GM19455 (cell line): ENCODE measurements around the gene GIMAP8.

Source experiments
- ATAC-seq: cut with Tn5 transposase; IDR thresholded peaks from one replicate; pipeline ENCODE4 v1.9.1; 2021; ENCODE audit not compliant: unreplicated experiment

GIMAP8 gene

DNA sequence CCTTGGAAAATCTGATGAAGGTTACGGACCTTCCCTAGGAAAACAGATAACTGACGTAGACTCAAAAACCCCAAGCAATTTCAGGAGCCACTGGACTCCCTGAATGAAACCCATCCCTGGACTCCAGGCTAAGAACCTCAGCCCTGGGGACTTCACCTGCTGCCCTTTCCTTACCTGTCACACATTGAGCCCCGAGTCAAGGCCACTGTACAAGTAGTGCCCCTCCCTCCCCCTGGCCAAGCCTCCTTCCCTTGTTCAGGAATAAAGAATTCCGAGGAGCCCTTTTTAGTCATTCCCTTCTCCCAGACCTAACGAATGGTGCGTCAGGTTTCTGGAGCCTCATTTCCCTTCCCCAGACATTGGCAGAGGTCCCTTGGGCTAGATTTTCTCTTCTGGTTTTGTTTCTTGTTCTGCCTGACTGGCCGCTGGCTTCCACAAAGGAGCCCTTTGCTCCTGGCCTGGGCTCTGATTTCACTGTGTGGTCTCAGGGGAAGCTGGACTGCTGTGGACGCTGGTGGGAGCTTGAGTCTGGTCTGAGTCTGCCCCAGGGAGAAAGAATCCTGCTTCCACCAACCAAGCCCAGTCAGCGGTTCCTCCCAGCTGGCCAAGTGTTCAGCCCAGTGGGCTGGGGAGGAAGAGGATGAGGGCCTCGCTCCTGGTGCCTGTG is 39.6 kb upstream of the GIMAP8 start:
- ATAC-seq: no peak

DNA sequence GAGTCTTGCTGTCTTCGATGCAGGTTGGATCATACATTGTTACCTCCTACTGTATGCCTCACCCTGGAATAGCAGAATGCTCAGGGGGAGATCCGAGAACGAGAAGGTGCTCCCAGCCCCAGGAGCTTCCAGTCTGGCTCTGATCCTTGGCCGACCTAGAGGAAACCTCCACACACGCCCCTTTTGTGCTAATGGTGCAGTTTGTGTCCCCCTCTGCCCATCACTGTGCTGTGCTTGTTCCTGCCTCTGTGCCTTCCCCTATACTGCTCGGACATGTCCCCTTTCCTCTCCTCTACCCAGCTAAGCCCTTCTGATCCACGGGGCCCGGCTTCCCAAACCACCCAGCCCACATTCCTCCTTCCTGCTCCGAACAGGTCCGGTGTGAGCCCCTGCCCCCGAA is 38.8 kb upstream of the GIMAP8 start:
- no peak for ATAC-seq

DNA sequence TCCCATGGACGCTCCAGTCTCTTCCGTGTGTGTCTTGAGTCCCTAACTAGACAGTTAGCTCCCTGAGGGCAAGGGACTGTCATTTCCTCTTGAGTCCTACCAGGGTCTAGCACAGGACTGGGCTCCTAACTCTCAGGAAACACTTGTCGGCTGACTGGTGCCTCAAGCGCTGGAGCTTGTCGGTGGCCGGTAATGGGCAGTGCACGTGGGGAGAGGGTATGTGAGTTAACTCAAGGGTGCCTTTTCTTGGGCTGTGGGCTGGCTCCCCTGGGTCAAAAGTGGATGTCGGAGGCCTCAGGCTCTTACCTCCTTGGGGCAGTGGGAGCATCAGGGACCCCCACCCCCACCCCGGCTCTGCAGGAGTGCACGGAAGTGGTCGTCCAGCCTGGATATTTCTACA is 38.4 kb upstream of the GIMAP8 start:
- no peak for ATAC-seq

DNA sequence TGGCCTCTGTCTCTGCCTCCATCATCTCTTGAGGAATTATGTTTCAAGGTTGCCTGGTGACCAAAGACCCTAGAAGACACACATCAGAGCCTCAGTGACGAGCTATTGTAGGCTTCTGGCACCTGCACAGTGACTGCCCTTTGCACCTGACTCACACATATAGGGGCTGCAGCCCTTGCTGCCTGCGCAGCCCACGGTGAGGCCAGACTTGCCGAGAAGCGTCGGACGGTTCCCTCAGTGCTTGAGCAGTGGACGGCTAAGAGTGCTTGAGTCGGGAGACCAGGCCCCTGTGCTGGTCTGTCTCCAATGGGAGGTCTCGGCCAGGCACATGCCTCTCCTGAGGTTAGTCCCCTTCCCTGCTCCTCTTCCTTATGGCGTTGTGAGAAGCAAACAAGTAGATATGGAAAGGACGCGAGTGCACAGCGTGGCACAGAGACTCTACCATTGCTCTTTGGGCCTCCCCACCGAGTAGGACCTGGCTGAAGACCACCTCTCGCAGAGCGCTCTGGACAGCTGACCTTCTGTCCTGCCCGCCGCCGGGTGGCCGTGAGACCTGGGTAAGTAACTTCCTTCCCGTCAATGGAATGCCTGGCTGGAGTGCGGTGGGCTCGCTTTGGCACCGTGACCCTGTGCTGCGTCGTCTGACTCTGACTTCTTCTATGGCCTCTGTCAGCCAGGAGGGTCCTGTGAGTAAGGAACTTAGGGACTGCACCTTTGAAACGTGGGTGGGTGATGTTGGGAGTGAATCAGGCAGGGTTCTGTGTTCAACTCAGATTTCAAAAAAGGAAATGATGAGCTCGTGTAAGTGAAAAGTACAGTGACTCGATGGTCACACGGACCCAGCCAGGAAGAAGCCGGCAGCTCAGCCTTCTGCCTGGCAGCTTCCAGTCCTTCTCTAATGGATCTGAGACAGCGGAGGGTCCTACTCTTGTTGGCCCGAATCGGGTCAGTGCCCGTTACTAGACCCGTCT is 37.6 kb upstream of the GIMAP8 start:
- ATAC-seq: no peak

DNA sequence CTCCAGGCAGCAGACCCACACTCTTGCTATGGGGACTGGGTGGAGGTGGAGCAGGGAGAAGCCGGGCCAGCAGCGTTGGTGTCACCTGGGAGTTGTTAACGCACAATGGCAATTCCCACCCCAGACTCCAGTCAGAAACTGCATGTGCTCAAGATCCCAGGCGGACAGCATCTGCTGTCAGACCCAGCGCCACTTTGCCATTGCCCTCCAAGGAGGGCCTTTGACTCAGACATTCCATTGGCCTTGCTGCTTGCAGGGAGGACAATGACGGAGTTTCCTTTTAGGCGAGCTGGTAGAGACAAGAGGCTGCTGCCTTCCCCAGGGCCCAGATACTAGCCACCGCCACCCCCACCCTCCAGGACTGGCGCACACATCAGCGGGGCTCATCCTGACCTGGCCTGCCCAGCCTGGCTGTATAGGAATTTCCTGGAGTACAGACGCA is 36.8 kb upstream of the GIMAP8 start:
- ATAC-seq: no peak

DNA sequence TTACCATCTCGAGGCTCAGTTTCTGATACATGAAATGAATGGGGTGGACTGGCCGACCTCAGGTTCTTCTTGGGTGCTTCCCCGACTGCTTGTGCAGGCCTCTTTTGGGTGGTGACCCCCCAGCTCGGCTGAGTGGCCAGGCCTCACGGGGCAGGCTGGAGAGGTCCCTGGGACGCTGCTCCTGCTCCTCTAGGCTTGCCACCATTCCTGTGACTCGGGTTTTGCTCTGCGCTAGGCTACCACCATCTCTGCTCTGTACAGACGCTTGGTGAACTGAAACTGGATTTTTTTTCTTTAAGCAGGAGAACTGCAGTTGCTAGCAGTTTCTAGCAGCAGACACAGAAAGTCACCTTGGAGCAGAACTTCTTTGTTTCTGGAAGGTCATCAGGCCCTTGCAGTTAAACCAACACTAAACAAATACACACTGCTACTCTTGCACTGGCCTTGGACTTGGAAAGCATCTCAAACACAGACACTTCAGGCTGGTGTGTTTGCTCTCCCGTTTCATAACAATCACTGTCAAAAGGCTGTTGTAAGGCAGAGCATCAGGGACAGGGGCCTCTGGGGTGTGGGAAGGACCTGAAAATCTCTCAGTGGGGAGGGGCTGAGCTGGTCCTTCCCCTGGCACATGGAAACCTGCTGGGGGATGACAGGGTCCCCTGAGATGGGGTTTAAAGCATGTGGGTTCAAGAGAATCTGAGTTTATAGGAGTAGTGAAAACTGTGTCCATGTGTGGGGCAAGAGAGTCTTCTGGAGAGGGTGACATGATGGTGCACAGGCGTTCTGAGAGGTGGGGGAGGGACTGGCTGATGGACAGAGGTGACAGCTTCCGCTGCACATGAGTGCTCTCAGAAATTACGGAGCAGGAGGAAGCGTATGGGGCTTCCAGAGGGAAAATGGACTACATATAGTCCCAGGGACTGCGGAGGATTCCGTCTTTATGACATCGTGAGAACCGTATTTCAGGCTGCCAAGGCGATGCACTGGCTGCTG is 35.0 kb upstream of the GIMAP8 start:
- no peak for ATAC-seq

DNA sequence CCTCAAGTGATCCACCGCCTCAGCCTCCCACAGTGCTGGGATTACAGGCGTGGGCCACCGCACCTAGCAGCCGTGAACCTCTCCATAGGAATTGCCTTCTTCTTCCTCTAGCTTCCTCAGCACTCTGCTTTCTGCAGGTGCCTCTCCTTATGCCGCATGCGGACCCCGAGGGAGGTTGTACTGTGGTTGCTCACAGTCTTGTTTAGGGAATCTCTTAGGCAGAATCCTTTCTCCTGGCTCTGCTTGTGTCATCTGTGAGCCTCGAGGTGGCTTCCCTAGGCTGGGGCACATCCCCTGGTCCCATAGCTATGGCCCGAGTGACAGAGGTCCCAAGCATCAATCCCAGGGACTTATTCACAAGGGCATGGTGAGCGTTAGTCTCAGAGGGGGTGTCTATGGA is 33.2 kb upstream of the GIMAP8 start:
- no peak for ATAC-seq

DNA sequence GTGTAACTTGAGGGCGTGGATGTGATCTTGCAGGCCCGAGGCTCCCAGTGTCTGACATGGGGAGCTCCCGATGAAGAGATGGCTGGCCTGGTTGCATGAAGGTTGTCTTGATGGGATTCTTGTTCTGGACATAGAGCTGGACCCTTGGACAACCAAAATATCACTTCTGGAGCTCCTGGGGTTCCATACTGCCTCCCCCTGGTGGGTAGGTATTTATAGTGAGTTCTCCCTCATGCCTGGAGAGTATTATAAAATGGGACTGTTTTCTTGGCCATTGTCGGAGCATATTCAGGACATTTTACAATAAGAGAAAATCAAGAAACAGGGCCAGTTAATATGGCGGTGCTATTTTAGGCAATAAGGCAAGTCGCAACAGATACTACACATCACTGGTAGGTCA is 32.6 kb upstream of the GIMAP8 start:
- no peak for ATAC-seq

DNA sequence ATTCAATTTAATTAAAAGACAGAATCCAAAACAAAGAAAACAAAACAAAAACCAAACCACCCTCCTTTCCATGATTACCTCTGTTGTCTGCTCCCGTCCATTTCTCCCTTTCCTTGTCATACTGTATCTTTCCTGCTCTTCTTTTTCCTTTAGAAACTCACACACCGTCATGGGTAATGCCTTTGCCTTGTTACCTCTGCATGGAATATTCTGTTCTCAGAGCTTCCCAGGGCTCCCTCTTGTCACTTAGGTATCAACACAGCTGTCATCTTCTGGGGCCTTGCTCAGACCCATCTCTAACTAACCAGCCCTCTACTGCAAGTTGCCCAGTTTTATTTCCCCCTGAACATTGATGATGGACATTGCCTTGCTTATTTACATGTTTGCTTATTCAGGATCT is 30.2 kb upstream of the GIMAP8 start:
- no peak for ATAC-seq

DNA sequence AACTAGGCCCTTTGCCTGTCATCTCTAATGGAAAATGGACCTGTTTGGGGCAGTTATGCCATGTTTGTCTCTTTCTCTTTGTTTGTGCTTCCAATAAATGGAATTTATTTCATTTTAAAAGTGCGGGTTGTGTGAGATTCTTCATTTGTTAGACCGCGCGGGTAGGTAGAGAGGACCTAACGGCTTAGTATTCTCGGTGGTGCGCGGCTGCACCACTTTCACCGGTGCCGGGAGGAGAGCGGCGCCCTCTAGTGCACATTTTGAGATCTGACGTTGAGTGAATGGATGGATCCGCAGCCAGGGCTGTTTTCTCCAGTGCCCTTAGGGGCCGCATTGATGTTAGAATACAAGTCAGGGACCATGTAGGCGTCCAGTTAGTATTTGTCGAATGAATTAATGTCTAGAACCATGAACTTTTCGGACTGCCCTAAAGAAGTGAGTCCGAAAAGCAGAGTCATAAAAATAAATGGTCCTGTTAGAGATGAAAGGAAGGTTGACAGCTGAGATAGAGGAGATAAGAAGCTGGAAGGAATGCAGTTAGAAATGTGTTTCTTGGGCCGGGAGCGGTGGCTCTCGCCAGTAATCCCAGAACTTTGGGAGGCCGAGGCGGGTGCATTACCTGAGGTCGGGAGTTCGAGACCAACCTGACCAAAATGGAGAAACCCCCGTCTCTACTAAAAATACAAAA is 29.3 kb upstream of the GIMAP8 start:
- peak; percentile 95 for ATAC-seq

DNA sequence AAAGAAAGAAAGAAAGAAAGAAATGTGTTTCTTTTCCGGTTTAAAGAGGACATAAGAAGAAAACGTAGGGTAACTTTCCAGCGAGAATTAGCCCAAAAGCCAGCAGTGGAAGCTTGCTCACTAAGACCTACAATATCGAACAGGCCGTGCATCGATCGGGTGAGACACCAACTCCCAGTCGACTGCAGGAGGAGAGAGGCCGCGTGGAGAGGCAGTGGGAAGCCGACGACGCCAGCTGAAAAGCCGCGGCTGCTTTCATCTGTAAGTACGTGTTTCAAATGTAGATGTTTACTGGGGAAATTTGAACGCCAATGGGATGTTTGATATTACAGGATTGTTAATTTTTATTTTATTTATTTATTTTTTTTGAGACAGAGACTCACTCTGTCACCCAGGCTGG is 28.6 kb upstream of the GIMAP8 start:
- ATAC-seq: no peak

DNA sequence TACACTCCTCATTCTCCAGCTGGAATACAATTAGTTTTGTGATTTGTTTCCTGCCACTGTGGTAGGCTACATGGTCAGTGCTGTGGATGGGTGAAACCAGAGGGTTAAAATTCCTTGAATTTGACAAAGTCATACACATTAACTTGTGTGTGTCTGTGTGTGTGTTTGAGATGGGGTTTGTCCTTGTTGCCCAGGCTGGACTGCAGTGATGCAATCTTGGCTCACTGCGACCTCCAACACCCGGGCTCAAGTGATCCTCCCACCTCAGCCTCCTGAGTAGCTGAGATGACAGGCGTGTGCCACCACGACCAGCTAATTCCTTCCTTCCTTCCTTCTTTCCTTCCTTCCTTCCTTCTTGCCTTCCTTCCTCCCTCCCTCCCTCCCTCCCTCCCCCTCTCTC is 24.8 kb upstream of the GIMAP8 start:
- no peak for ATAC-seq

DNA sequence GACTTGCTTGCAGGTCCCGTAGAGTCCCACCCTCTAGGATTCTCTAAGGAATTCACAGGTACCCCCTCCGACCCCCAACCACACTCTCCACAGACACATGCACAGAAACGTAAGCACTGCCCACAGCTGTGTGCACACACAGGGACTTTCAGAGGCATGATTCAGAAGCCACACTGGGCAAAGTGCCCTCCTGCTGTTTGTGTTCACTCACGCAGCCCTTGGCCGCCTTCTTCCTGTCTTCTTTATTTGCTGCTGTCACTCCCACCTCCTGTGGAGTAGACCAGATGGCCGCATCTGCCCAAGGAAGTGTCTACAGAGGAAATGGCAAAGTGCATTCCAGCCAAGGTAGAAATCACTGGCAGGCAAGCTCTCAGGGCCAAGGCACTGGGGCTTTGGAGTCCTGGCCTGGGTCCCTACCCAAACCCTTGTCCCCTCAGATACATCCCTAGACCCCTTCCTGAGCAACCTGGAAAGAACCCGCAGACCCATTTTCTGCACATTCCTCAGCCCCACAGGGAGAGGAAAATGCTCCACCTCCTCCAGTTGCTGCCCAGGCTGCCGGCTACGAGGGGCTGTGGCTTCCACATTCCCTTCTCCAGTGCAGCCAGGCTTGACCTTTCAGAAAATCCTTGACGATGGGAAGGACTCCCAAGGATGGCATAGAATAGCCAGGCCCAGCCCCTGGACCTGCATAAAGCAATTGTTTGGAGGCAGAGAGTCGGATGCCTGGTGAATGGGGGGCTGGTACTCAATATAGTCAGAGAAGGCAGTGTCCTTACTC is 21.6 kb upstream of the GIMAP8 start:
- no peak for ATAC-seq

DNA sequence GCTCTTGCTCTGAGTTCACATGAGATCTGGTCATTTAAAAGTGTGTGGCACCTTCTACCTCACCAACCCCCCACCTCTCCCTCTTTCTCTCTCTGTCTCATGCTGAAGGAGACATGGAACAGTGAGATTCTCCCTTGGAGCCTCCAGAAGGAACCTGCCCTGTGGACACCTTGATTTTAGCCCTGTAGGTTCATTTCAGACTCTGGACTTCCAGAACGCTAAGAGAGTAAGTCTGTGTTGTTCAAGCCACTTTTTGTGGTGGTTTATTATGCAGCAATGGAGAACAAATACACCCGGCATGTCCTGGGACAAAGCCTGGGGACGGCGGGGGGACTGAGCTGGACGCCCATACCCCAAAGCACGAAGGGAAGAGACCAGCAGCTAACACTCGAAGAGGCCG is 20.7 kb upstream of the GIMAP8 start:
- no peak for ATAC-seq

DNA sequence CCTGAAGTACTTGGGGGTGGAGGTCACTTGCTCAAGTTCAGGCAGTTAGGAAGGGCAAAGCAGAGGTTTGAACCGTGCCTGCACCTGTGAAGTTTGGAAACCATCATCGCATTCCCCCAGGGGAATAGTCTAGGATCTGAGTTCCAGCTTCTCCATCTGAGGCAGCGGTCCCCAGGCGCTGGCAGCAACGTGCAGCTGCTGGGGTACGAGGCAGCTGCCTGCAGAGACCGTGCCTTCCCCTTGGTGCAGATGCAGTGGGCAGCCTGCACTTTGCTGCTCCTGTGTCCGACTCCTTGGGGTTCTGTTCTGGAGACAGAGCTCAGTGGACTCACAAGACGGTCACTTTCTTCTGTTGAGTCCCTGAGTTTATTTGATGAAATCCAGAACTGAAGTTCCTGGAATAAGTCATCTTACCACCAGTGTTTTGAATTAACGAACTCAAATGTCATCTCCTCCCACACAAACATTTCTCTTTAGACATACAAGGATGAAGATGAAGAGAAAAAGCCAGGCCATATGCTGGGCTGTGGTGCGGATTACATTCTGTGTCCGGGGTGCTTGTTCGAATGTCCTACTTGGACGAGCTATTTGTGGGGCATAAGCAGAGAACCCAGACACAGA is 19.9 kb upstream of the GIMAP8 start:
- ATAC-seq: no peak

DNA sequence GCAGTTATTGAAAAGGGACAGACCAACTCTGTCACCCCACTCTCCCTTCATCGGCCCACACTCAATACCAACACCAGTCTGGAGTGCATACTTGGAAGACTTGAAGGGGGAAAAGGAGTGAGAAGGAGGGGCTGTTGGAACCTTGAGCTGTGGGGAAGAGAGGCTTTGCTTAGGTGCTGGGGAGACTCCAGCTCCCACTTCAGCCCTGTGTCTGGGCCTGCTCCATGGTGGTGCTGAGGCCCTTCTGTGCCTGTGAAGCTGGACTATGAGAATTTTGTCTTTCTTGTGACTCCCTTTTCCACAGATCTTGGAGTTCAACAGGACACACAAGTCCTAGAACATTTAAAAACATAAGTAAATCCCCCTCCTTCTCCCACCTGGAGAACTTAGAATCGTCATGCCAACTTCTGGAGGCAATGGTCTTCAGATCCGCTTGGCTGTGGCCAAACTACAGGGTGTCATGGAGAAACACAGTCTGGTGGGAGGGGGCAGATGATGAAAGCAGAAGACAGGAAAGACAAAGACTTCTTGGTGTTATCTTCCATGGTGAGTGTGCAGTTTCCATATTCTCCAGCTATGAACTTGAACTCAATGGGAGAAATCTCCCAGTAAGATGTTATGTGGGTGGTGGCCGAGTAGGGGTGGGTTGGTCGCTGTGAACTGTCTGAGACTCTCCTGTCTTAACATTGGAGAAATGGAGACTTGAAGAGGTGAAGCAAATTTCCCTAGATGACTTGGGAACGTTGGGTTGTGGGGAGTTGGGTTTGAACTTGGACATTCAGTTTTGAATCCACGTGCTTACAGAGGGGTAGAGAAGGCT is 18.4 kb upstream of the GIMAP8 start:
- no peak for ATAC-seq

DNA sequence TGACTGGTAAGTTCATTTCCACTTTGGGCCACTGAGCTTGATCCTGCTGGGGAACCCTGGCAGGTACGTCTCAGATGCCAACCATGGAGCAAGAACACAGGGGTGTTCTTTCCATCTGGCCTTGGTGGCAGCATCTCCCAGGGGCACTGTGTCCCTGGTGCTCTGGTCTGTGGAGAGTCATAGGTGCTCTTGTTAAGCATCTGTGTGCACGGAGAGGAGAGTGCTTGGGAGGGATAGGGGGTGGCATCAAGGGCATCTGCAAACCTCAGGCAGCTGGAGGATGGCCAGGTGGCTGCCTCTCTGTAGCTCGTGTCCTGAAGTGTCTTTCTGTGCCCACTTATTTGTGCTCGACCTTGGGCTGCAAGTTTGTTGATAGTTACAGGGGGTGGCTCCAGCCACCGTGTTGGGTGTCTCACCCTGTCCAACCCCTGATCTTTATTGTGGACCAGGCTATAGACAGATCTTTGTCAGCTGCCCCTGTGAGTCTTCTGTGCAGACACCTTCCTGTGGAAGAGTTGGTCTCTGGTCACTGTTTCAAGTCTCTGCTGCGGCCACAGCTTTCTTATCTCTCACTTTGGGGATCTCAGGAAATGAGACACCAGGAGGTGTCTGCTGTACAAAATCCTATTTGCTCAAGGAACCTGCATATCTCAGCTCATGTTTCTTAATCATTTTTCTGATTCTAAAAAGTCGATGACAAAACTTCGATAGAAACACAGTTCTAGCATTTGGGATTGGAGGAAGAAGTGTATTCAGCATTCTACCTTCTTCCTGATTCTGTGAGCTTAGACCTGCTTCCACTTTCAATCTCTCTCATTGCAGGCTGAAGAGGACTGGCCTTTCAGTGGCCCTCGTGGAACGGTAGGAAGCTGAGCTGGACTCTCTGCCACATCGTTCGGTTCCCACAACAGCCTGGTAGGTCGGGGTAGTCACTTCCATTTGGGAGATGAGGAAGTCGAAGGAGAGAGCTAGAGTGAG is 17.2 kb upstream of the GIMAP8 start:
- ATAC-seq: peak; percentile 38
